HG02763 (cell line): ENCODE data around the gene EPB41L3.
"Not testable (repeated sequence)": the region's sequence is repeated elsewhere in the genome, so short reads cannot be mapped to it uniquely, and the experiment has no call there.

Source experiments
- ATAC-seq: cut with Tn5 transposase; IDR thresholded peaks from one replicate; pipeline ENCODE4 v1.9.1; 2021; ENCODE audit warnings: mild to moderate bottlenecking, moderate library complexity; ENCODE audit not compliant: unreplicated experiment

Gene EPB41L3

GRCh38 chr18:5500158-5500939 is 43.4 kb downstream of the EPB41L3 start:
- ATAC-seq = no peak

- no peak for ATAC-seq
Measured at GRCh38 chr18:5498452-5498851, 45.3 kb downstream of the EPB41L3 start.

GRCh38 chr18:5496305-5496704 is 47.5 kb downstream of the EPB41L3 start:
- no peak for ATAC-seq

GRCh38 chr18:5490753-5491480 is 52.9 kb downstream of the EPB41L3 start:
- no peak for ATAC-seq

GRCh38 chr18:5488844-5489243 is 55.0 kb downstream of the EPB41L3 start:
- no peak for ATAC-seq

- not testable (repeated sequence) for ATAC-seq
Measured at GRCh38 chr18:5488044-5488443, 55.8 kb downstream of the EPB41L3 start.

GRCh38 chr18:5484526-5484925 is 59.3 kb downstream of the EPB41L3 start:
- no peak for ATAC-seq

- no peak for ATAC-seq
Measured at GRCh38 chr18:5481621-5482020, 62.2 kb downstream of the EPB41L3 start.

- no peak for ATAC-seq
Measured at GRCh38 chr18:5478261-5478660, 65.5 kb downstream of the EPB41L3 start.

GRCh38 chr18:5476961-5477800 is 66.6 kb downstream of the EPB41L3 start:
- no peak for ATAC-seq

GRCh38 chr18:5475267-5475666 is 68.5 kb downstream of the EPB41L3 start:
- ATAC-seq = no peak

- no peak for ATAC-seq
Measured at GRCh38 chr18:5469340-5469739, 74.5 kb downstream of the EPB41L3 start.

- ATAC-seq = no peak
Measured at GRCh38 chr18:5468394-5468793, 75.4 kb downstream of the EPB41L3 start.

GRCh38 chr18:5467671-5468070 is 76.1 kb downstream of the EPB41L3 start:
- no peak for ATAC-seq

- ATAC-seq = no peak
Measured at GRCh38 chr18:5466256-5466655, 77.5 kb downstream of the EPB41L3 start.

- ATAC-seq = no peak
Measured at GRCh38 chr18:5464251-5464650, 79.5 kb downstream of the EPB41L3 start.

GRCh38 chr18:5463831-5464230 is 80.0 kb downstream of the EPB41L3 start:
- ATAC-seq = no peak

GRCh38 chr18:5463390-5463789 is 80.4 kb downstream of the EPB41L3 start:
- ATAC-seq = no peak

- no peak for ATAC-seq
Measured at GRCh38 chr18:5462227-5462626, 81.6 kb downstream of the EPB41L3 start.

GRCh38 chr18:5461041-5461440 is 82.8 kb downstream of the EPB41L3 start:
- no peak for ATAC-seq

GRCh38 chr18:5457462-5457957 is 86.3 kb downstream of the EPB41L3 start:
- ATAC-seq = no peak
